HG02981 (cell line): ENCODE data around the gene WDR90.
A peak's percentile ranks its signal among the peaks of the same experiment; 100 is the strongest.
"Not testable (repeated sequence)": the region's sequence is repeated elsewhere in the genome, so short reads cannot be mapped to it uniquely, and the experiment has no call there.

Experiments used
- ATAC-seq: cut with Tn5 transposase; IDR thresholded peaks from one replicate; pipeline ENCODE4 v1.9.1; 2021; ENCODE audit warnings: mild to moderate bottlenecking, moderate library complexity; ENCODE audit not compliant: unreplicated experiment

The WDR90 gene

DNA sequence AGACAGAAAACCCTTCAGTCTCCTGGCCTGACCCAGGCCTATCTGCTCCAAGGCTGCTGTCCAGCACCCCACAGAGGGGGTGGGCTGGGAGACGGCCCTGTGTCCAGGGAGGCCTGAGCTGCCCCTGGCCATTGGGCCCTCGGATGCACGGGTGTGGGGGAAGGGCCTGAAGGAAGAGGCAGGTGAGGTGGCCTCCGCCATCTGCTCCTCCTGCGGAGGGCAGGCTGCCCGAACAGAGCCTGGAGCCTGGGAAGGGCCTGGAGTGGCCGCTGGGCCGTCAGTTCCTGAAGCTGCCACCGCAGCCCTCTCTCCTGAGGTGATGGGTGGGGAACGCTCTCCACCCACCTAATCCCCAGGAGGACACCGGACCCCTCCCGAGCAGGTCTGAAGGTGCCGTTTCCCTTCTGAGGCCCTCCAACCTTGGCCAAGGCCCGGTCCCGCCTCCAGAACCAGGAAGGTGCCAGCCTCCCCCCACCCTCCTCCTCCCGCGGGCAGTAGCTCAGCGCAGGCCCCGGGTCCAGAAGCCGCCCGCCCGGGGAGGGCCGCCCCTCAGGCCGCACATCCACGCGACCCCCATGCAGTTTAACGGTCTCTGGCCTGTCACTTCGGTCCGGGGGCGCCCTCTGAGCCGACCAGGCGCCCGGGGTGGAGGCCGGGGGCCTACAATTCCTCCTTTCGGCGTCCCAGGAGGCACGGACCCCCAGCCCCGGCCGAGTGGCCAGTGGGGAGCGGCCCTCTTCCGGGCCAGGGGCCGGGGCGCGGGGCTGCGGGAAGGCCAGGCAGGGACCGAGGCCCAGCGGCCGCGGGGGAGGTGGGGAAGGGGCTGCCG, 55.6 kb downstream of the WDR90 start:
- no peak for ATAC-seq

- no peak for ATAC-seq
These were observed 56.4 kb downstream of the WDR90 start, which contains the start of gene FBXL16 for GRCh38 chr16:705431-706188. FBXL16 (minus strand) TSS chr16:705801; CDS start chr16:697405, 8,396 bp downstream.

- no peak for ATAC-seq
These were observed 57.3 kb downstream of the WDR90 start for GRCh38 chr16:706189-707061.

DNA sequence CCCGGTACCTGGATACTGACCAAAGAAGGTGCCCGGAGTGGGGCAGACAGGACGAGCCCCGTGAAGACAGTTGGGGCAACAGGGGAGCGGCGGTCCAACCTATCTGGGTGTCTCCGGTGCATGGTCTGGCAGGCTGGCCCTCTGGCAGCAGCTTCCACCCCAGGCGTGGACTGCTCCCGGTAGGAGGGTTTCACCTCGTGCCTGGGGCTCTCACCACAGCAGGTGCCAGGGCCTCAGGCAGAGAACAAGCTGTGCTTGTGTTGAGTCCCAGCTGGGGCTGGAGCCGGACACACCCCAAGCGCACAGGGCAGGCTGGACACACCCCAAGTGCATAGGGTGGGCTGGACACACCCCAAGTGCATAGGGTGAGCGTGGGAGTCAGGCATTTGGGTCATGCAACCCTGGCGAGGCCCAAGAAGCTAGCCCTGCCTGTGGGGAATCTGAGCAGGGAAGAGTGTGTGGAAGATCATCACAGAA, 57.9 kb downstream of the WDR90 start:
- ATAC-seq: no peak

GRCh38 chr16:708019-708418, 58.9 kb downstream of the WDR90 start:
- no peak for ATAC-seq

DNA sequence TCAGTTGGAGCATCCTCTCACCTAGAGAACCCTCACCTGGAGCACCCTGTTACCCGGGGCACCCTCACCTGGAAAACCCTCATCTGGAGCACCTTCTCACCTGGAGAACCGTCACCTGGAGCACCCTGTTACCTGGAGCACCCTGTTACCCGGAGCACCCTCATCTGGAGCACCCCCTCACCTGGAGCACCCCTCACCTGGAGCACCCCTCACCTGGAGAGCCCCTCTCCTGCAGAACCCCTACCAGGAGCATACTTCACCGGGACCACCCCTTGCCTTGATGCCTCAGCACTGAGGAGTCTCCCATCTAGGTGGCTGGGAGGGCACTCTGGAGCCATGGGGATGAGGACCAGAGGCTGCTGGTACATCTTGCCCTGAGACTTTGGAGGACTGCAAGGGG, 59.8 kb downstream of the WDR90 start:
- no peak for ATAC-seq

GRCh38 chr16:709566-710499, 60.7 kb downstream of the WDR90 start:
- no peak for ATAC-seq

DNA sequence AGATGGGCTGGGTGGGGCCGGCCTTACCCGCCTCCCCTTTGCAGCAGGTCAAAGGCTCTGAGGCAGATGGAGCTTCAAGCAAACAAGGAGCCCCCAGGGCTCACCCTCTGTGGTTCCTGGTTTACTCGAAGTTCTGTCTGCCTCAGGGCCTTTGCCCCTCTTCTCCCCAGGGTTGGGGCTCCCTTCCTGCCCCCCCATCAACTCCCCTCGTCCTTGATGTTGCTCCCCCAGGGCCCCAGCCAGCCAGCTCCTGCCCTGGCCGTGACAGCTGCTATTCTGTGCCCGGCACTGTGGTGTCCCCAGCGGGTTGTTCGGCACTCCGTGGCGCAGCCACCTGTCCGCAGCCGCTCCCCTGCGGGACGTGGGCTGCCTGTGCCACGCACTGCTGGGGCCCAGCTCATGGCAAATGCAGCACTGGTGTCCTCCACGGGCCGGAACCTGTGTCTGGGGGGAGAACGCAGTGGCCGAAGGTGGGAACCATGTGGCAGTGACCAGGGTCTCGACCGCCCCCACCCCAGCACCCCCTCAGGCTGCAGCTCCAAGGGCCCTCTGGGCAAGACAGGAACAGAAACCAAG, 61.4 kb downstream of the WDR90 start:
- ATAC-seq: no peak

DNA sequence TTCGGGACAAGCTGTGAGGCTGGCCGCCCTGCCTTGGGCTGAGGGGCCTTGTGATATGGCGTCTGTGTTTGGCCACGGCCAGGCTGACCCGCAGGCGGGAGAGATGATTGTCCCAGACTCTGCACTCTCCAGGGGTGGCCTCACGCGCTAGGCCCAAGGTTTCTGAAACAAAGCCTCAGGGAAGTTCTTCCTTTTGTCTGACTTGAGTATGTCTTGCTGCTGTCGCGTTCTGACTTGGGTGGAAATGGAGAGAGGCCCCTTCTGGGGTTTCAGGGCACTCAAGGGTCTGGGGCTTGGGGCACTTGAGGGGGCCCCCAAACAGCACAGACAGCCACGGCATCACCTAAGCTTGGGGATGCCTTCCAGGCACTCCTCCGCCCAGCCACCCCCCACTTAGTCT, 61.9 kb downstream of the WDR90 start:
- no peak for ATAC-seq

GRCh38 chr16:711548-712320, 62.6 kb downstream of the WDR90 start:
- no peak for ATAC-seq

- not testable (repeated sequence) for ATAC-seq
These were observed 63.6 kb downstream of the WDR90 start for GRCh38 chr16:712740-713250.

DNA sequence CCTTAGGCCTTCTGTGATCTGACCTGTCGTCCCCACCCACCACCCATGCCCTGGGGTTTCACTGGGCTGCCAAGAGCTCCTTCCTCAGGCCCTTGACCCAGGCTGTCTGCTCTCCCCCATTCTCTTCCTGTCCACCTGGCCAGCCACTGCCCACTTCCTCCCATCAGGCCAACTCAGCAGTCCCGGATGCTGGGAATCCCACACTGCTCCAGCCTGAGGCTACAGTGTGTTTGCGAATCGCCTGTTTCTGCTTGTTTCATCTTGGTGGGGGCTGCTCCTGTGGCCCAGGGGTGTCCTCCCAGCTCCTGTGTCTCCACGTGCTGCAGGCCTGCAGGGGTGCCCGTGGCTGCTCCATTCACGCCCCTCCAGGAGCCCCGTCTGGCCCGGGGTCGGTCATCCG, 64.9 kb downstream of the WDR90 start:
- no peak for ATAC-seq

DNA sequence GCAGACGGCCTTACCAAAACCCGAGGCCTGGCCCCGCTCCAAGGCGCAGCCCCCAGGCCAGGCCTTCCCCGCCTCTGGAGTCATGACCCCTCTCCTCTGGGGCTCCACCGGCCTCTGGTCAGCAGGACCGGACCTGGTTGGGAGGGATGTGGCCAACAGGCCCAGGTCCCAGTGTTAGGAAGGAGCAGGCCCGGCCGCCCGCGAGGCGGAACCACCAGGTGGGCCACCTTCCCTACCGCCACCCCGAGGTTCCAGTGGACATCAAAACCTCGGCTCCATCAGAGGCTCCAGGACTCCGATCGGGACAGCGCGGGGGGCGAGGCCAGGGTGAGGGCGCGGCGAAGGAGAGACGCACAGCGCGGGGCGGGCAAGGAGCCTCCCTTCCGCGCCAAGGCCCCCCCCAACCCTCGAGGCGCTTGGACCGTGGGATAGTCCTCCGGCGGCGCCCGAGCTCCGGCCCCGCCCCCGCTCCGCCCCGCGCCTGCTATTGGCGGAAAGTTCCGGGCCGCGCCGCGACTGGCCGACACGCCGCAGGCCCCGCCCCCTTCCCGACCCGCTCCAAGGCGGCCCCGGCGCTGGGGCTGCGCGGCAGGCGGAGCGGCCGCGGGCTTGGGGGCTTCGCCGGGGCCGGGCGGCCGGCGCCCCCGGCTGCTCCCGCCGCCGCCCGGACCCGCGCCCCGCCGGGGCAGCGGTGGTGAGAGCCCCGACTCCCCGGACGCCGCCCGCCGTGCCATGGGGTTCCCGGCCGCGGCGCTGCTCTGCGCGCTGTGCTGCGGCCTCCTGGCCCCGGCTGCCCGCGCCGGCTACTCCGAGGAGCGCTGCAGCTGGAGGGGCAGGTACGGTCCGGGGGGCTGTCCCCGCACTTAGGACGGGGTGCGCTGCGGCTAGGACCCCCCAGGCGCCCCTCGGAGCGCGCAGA, 65.7 kb downstream of the WDR90 start, which contains the start of gene METRN:
TSS of gene METRN (plus strand) at position 561 of the 919 bp plus-strand sequence. CDS start at position 733, 172 bp downstream.
- ATAC-seq: peak; percentile 69

DNA sequence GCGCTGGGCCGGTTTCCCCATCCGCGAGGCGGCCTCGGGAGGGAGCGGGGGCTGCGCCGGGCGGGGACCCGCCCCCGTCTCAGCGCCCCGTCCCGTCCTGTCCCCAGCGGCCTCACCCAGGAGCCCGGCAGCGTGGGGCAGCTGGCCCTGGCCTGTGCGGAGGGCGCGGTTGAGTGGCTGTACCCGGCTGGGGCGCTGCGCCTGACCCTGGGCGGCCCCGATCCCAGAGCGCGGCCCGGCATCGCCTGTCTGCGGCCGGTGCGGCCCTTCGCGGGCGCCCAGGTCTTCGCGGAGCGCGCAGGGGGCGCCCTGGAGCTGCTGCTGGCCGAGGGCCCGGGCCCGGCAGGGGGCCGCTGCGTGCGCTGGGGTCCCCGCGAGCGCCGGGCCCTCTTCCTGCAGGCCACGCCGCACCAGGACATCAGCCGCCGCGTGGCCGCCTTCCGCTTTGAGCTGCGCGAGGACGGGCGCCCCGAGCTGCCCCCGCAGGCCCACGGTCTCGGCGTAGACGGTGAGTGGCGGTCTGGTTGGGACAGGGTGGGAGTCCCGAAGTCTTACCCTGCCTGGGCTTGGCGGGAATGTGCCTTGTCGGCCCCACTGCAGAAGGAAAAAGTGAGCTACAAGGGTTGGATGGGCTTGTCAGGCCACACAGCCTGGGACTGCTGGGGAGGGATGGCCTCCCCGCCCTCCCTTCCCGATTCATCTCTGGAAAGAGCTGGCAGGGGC, 66.5 kb downstream of the WDR90 start:
- no peak for ATAC-seq

DNA sequence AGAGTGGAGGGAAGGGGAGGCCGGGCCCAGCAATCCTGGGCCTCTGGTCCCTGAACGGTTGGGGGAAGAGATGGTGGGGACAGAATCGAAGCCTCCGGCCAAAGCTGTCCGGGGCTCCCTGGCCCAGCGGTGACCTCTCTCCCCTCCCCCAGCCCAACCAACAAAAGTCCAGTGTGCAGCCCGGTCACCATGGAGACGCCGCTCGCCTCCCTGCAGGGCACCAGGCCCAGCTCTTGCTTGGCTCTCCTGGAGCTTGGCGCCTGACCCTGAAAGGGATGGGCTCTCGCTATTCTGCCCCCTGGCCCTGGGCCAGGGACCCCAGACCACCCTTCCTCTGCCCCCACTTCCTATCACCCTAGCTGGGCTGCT, 67.0 kb downstream of the WDR90 start:
- ATAC-seq: no peak

DNA sequence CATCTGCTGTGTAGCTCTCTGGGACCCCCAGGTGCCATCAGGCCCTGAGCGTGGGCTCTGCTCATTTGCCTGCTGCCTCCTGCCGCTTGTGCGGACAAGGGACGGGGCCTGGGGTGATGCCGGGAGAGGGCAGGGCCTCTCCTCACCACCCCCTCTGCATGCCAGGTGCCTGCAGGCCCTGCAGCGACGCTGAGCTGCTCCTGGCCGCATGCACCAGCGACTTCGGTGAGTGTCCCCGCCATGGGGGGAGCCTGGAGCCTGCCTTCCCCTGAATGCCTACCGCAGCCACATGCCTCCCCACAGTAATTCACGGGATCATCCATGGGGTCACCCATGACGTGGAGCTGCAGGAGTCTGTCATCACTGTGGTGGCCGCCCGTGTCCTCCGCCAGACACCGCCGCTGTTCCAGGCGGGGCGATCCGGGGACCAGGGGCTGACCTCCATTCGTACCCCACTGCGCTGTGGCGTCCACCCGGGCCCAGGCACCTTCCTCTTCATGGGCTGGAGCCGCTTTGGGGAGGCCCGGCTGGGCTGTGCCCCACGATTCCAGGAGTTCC, 67.7 kb downstream of the WDR90 start:
- ATAC-seq: no peak
